GM21447 (cell line): ENCODE results near the gene ZNF18.
A peak's percentile ranks its signal among the peaks of the same experiment; 100 is the strongest.

Experiments
- ATAC-seq: cut with Tn5 transposase; IDR thresholded peaks from one replicate; pipeline ENCODE4 v1.9.1; 2021; ENCODE audit not compliant: unreplicated experiment

ZNF18 gene, protein sequence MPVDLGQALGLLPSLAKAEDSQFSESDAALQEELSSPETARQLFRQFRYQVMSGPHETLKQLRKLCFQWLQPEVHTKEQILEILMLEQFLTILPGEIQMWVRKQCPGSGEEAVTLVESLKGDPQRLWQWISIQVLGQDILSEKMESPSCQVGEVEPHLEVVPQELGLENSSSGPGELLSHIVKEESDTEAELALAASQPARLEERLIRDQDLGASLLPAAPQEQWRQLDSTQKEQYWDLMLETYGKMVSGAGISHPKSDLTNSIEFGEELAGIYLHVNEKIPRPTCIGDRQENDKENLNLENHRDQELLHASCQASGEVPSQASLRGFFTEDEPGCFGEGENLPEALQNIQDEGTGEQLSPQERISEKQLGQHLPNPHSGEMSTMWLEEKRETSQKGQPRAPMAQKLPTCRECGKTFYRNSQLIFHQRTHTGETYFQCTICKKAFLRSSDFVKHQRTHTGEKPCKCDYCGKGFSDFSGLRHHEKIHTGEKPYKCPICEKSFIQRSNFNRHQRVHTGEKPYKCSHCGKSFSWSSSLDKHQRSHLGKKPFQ

GRCh38 chr17:11997147-11997971 is at the start of gene ZNF18:
Gene ZNF18 (minus strand): TSS chr17:11997475. CDS start chr17:11992829, 4,646 bp downstream.
- peak; percentile 92 for ATAC-seq

DNA sequence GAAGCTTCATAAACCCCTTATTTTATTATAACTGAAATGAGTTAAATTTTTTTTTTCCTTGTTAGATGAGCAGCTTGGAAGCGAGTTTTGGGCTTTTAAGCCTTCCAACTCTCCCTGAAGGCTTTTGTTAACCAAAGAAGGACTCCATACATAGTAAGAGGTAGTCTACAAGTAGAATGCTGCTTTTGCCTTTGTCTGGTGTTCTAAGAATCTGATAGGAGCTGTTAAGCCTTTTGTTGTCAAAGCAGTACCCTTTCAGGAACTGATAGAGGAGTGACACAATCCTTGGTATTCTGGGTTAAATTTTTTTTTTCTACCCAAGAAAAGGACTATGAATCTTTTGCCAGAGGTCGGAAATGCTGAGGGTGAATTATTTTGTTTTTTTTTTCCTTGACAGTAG is 49.5 kb upstream of the ZNF18 start:
- no peak for ATAC-seq

DNA sequence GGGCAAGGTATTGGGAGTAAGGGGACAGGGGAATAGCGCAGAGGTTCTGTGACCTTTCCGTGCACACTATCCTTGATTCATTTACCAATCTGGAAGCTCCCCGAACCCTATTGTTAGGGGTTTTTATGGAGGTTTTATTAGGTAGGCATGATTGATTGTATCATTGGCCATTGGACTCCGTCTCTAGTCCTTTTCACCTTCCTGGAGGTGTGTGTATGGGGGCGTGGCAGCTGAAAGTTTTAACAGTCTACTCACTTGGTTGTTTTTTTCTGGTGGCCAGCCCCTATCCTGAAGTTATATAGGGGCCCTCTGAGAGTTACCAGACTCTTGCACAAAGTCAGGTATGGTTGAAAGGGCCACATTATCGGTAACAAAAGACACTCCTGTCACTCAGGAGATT is 46.4 kb upstream of the ZNF18 start:
- no peak for ATAC-seq

GRCh38 chr17:12041312-12041711 is 44.0 kb upstream of the ZNF18 start:
- no peak for ATAC-seq

DNA sequence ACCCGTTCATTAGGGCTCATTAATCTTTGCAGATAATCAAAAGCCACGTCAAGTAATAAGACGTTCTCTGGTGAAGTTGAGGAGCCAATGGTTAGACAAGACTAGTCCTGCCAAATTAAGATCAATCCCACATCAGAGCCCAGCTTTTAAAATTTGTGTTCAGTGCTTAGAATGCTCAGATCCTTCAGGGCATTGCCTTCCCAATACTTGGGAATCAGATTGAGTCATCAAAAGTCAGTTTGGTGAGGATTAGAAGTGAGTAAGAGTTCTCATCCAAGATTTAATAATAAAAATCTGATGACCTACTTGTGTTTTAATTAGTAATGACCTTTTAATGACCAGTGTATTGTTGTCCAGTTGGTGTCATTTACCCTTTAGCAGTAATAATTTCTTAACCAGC is 43.2 kb upstream of the ZNF18 start:
- no peak for ATAC-seq

DNA sequence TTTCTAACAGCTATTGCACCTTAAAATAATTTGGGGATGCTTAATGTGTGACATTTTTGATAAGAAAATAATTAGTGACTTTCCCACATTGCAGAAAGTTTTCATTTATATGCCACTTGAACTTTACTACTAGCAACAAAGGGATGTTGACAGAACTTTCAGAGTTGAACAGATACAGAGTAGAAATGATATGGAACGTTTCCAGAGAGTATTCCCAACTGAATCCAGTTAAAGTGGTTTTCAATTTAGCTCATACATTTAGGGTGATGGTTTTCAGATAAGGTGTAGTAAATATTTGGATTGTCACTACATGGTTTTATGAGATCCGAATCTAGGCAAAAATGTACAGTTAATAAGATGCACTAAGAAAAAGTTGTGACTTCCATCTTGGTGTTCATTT is 40.7 kb upstream of the ZNF18 start:
- no peak for ATAC-seq

DNA sequence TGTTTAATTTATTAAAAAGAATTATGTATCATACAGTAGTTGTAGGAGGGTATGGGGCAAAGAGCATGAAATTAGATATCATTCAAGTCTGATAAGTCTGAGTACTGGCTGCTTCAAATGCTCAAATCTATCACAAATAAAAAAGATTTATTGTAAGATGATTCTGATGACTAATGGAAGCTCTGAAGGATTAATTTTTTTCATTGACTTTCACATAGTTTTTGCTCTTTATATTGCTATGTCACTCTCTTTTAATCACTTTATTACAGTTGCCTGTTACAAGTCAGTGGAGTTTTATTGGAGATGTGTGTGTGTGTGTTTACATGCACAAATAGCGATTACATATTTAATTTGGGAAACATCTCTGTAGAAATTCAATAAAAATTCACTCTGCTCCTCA is 38.4 kb upstream of the ZNF18 start:
- ATAC-seq: no peak

DNA sequence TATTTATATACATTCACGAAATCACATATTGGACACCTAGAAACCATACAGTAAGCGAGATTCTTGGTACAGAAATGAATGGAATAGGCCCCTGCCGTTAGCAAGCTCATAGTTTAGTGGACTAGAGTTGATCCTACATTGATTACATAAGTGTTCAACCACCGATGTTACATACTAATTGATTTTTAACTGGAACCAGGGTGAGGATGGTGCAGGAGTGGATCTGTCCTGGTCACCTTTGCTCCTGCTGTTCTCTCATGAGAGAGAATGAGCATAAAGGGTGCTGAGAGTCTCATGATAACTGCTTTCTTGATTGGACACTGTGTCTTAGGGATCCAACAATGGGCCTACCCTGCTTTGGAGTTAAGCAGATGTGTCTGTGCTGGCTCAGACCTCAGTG is 37.3 kb upstream of the ZNF18 start:
- ATAC-seq: no peak

DNA sequence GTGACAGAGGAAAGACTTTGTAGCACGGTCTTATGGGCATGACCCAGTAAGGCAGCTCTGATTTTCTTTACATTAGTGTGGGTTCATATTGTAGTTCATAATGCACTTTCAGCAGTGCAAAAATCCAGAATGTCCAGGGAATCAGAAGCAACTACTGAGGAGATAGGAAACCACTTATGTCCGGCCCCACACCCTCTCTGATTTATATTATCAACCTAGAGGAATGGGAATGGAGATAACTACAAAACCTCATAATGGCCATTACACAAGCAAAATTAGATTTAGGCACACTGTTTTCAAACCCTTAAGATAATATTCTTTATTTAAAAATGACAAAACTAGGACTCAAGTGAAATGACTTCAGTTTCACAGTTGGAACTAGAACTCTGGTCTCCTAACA is 31.3 kb upstream of the ZNF18 start:
- no peak for ATAC-seq

GRCh38 chr17:12027658-12028057 is 30.4 kb upstream of the ZNF18 start:
- ATAC-seq: no peak

- no peak for ATAC-seq
Measured at GRCh38 chr17:12024327-12024726, 27.1 kb upstream of the ZNF18 start.

- ATAC-seq: no peak
Measured at GRCh38 chr17:12022310-12022709, 25.0 kb upstream of the ZNF18 start.

DNA sequence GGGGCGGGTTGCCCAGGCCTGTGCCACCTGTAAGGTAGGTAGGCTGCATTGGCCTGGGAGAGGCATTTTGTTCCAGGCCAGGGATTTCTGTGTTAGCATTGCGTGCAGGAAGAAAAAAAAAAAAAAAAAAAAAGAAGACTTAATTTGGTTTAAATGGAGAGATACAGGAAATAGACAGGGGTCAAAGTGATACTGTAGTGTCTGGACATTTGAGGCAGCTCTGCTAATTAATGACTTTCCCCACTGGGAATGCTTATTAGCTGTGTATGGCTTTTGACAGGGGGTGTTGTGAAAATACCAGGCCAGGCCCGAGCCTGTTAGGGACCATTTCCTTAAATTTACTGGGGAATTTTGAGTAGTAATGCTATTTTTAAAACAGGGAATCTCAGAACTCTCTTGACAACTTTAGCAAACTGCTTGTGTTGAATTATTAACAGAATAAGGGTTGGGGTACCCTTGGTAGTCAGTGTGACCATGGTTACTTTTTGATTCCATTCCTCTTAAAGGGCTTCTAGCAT is 24.4 kb upstream of the ZNF18 start:
- ATAC-seq: no peak

DNA sequence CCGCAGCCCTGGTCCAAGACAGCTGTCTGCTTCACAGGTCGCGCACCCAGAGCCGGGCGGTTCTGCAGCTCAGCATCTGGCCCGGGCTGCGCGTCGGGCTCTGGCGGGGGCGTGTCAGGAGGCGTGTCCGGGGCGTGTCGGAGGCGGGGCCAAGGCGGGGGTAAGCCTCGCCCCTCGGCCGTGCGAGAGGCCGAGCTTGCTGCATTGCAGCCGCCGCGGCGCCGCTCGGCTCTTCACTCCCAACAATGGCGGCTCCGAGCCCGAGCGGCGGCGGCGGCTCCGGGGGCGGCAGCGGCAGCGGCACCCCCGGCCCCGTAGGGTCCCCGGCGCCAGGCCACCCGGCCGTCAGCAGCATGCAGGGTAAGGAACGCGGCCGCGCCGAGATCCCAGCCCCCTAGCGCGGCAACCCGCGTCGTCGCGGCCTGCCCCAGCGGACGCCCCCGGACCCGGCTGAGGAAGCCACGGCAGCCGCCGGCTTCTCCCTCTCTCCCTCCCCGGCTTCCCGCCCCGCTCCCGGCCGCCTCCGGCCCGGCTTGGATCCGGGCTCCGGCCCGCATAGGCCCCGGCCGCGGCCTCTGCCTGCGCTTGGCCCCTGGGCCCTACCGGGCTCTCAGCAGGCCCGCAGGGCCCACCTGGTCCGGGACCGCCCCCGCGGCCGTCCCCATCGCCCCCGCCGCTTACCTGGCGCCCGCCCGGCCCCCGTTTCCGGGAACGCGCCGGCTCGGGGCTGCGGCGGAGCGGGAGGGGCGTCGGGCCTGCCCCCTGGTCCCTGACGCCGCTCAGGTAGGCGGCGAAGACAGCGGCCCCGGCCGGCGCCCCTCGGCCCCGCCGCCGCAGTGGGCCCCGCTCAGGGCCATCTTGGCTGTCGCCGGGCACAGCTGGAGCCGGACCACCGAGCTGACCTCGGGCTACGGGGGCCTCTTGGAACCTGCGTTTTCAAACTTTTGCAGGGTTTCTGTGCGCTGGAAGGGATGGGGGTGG is 23.7 kb upstream of the ZNF18 start, which contains the start of gene MAP2K4:
TSS of gene MAP2K4 (plus strand) at position 236 of the 981 bp plus-strand sequence. CDS start at position 246, 10 bp downstream.
- peak; percentile 92 for ATAC-seq

DNA sequence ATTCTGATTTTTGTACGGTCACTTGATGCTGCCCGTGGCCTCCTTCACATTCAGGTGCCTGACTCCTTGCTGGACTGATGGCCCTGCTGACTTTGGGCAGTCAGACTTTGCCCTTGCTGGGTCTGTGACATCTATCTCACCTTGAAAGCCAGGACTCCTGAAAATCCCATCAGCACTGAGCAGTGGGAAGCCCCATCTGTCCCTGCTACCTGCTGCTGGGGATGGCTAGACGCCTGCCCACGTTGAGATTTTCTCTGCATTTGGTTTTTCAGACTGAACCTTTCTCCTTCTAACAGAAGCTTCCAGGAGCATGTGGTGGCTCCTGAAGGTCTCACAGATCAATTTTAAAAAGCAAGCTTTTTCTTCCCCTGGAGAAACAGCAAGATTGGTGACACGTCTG is 10.2 kb upstream of the ZNF18 start:
- ATAC-seq: no peak

DNA sequence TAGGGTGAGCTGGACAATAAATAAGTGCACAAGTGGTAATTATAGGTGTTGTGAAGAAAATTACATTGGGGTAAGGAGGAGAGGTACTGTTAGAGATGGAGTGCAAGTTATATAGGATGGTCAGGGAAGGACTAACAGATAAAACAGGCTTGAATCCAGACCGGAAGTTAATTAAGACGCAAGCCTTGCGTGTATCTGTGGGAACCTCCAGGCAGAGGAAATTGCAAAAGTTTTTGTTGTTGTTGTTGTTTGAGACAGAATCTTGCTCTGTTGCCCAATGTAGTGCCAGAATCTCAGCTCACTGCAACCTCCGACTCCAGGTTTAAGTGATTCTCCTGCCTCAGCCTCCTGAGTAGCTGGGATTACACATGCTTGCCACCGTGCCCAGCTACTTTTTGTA is 2.4 kb upstream of the ZNF18 start:
- no peak for ATAC-seq

GRCh38 chr17:11997972-11998233 is 628 bp upstream of the ZNF18 start:
- ATAC-seq: no peak

GRCh38 chr17:11996722-11997146 is 541 bp downstream of the ZNF18 start:
- peak; percentile 49 for ATAC-seq

DNA sequence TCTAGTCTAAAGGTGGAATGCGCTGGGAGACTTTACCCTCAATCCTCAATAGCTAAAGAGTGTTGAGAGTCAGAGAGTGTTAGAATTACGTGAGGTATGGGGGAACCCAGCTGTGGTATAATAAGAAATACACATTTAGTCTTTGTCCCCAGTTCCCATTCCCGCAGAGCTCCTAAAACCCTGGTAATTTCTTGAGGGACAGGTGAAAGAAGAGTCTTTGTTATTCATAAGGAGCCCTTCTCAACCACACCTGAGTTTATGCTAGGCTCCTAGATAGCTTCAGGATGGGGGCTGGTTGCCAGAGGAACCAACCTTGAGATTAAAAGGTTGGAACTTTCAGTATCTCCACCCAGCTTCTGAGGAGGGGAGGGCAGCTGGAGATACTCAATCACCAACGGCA is 5.8 kb downstream of the ZNF18 start:
- no peak for ATAC-seq

DNA sequence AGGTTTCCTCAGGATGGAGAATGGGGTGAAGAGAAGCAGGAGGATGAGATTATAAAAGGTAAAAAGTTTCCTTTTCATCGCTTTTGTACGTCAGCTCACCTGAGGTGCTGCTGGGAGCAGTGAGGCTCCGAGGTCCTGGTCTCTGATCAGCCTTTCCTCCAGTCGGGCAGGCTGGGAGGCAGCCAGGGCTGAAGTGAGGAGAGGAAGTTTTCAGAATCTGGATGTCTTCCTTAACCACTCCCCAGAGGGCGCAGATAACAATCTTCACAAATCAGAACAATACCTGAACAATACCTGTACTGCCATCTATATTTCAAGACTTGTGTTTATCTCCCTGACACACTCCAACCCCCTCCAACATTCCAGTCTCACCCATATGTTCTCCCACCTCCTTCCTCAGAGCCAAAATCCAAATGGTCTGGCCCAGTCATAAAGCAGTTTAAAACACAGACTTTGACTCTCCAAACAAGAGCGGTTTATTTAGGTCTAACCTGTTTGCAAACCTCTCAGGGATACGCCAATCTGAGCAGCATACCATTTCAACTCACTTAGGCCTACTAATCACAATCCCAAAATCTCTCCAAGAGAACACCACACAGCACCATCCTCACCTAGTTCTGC is 6.8 kb downstream of the ZNF18 start:
- ATAC-seq: no peak
